ENCODE measurements around the gene SIX6. TPM values are rescaled to one million over a fixed set of nuclear protein-coding genes. Genes with fewer than 3 reads are reported as not detected.
A peak's percentile ranks its signal among the peaks of the same experiment; 100 is the strongest.

SIX6 gene
- total RNA-seq, 3 donors from 2014 or later = not detected

GRCh38 chr14:60509438-60510253, 700 bp downstream of the SIX6 start:
- Histone ChIP-seq H3K4me1 (peaks cover 3 to 6% of the 10 kb centered on the region in 2 donors), H3K27me3 (peaks cover 7 to 99% of the 10 kb centered on the region in 2 donors), H3K27ac (no peak overlapping the region), H3K9me3 (no peaks in the 10 kb centered on the region), H3K36me3 (no peaks in the 10 kb centered on the region), H3K4me3 (peak overlapping the region in 1 of 3 donors; percentile 44)
- no peak for DNase-seq (ENCODE audit: low spot score in 2 of 2)
- TF ChIP-seq POLR2AphosphoS5 (IDR thresholded peaks at IDR 0.05) = no peak
- intact Hi-C loops (cut with DNase I; ENCODE audit: low total_unique reads) = loop anchor here (5.0 kb wide), 2 partner anchors 192 to 302 kb away; no protein-coding TSS in a partner anchor

- TF ChIP-seq CTCF (IDR thresholded peaks at IDR 0.05) (no peak), POLR2A (IDR thresholded peaks at IDR 0.05) (no peak), POLR2AphosphoS5 (IDR thresholded peaks at IDR 0.05) (no peak)
- intact Hi-C loops (cut with DNase I; ENCODE audit: low total_unique reads) = loop anchor here (5.0 kb wide), 1 partner anchor 193 kb away; no protein-coding TSS in a partner anchor
- Histone ChIP-seq H3K27ac (no peak overlapping the region), H3K4me3 (peak overlapping the region in 1 of 3 donors; percentile 49), H3K36me3 (no peaks in the 10 kb centered on the region), H3K27me3 (peaks cover 7 to 100% of the 10 kb centered on the region in 2 donors), H3K4me1 (peaks cover 4 to 9% of the 10 kb centered on the region in 2 donors), H3K9me3 (no peaks in the 10 kb centered on the region)
- DNase-seq (ENCODE audit: low spot score in 2 of 2) = no peak
Observed at GRCh38 chr14:60510254-60510950, 1.5 kb downstream of the SIX6 start.

GRCh38 chr14:60510951-60511599, 2.1 kb downstream of the SIX6 start:
- Histone ChIP-seq H3K27ac (no peak overlapping the region), H3K4me1 (peaks cover 4 to 9% of the 10 kb centered on the region in 2 donors), H3K36me3 (no peaks in the 10 kb centered on the region), H3K27me3 (peaks cover 7 to 100% of the 10 kb centered on the region in 2 donors), H3K9me3 (peaks cover 0 to 4% of the 10 kb centered on the region in 2 donors), H3K4me3 (peak overlapping the region in 1 of 3 donors; percentile 49)
- intact Hi-C loops (cut with DNase I; ENCODE audit: low total_unique reads) = loop anchor here (5.0 kb wide), 1 partner anchor 194 kb away; no protein-coding TSS in a partner anchor
- TF ChIP-seq POLR2AphosphoS5 (IDR thresholded peaks at IDR 0.05) = no peak
- no peak for TF ChIP-seq POLR2A (IDR thresholded peaks at IDR 0.05)
- no peak for TF ChIP-seq CTCF (IDR thresholded peaks at IDR 0.05)
- DNase-seq (ENCODE audit: low spot score in 2 of 2) = no peak

GRCh38 chr14:60512126-60512525, 3.2 kb downstream of the SIX6 start:
- H3K9me3 ChIP-seq = peaks cover 0 to 9% of the 10 kb centered on the region in 2 donors
- H3K4me1 ChIP-seq = peaks cover 4 to 9% of the 10 kb centered on the region in 2 donors
- DNase-seq (ENCODE audit: low spot score in 2 of 2) = no peak
- TF ChIP-seq CTCF (IDR thresholded peaks at IDR 0.05) (no peak), POLR2A (IDR thresholded peaks at IDR 0.05) (no peak), POLR2AphosphoS5 (IDR thresholded peaks at IDR 0.05) (no peak)
- intact Hi-C loops (cut with DNase I; ENCODE audit: low total_unique reads) = loop anchor here (5.0 kb wide), 1 partner anchor 195 kb away; no protein-coding TSS in a partner anchor
- no peaks in the 10 kb centered on the region for H3K36me3 ChIP-seq
- H3K27ac ChIP-seq = no peak overlapping the region
- peaks cover 7 to 99% of the 10 kb centered on the region in 2 donors for H3K27me3 ChIP-seq
- H3K4me3 ChIP-seq = no peak overlapping the region

GRCh38 chr14:60512973-60513571, 4.1 kb downstream of the SIX6 start:
- Histone ChIP-seq H3K36me3 (no peaks in the 10 kb centered on the region), H3K9me3 (peaks cover 0 to 9% of the 10 kb centered on the region in 2 donors), H3K27me3 (peaks cover 7 to 92% of the 10 kb centered on the region in 2 donors), H3K4me1 (peaks cover 4 to 9% of the 10 kb centered on the region in 2 donors), H3K27ac (no peak overlapping the region), H3K4me3 (no peak overlapping the region)
- TF ChIP-seq POLR2A (IDR thresholded peaks at IDR 0.05) (no peak), CTCF (IDR thresholded peaks at IDR 0.05) (no peak), POLR2AphosphoS5 (IDR thresholded peaks at IDR 0.05) (no peak)
- no peak for DNase-seq (ENCODE audit: low spot score in 2 of 2)
- intact Hi-C loops (cut with DNase I; ENCODE audit: low total_unique reads) = loop anchor here (5.0 kb wide), 1 partner anchor 196 kb away; no protein-coding TSS in a partner anchor

Data from breast epithelium (tissue), 4 donors.